ENCODE measurements around the gene CAPN1. TPM values are rescaled to one million over a fixed set of nuclear protein-coding genes. Genes with fewer than 3 reads are reported as not detected.

The CAPN1 gene
- total RNA-seq, 1 donor from 2014 or later = 151 TPM

DNA sequence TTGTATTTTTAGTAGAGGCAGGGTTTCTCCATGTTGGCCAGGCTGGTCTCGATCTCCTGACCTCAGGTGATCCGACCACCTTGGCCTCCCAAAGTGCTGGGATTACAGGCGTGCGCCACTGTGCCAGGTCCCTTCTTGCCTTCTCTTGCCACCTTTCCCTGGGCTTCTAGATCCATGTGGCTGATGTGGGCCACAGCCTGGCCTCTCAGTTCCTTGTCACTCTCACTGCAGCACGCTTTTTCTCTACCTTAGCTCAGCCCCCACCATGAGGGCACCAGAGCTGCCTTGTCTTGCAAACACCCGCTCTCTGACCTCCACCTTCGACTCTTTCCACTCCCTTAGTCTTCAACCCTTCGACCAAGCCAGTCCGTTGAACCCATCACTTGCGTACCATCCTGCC is 7.5 kb downstream of the CAPN1 start:
- DNase-seq (ENCODE audit: low read depth, low spot score) = no peak

DNA sequence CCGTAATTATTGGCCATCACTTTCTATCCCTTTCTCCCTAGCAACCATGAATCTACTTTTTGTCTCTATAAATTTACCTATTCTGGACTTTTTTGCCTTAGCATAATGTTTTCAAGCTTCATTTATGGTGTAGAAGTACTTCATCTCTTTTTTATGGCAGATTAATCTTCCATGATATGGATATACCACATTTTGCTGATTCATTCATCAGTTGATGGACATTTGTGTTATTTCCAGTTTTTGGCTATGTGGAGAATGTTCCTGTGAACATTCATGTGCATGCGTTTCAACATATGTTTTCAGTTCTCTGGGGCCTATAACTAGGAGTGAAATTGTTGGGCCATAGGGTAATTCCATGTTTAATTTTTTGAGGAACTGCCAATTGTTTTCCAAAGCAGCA is 12.8 kb downstream of the CAPN1 start:
- no peak for DNase-seq (ENCODE audit: low read depth, low spot score)

DNA sequence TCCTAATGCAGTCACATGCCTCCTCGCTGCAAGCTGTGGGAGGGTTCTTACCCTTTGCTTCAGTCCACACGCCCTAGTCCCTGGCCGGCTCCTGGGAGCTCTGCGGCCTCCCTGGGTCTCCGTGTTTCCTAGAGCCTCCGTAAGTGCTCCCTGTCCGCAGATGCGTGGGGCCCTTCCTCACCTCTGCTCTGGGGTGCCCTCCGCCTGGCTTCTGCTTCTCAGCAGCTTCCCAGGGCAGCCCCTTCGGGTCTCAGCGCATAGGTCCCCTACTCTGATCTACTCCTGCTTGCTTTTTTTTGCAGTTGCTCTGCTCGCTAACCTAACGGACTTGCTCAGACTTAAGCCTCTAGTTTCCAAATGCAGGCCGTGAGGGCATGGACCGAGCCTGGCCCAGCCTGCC is 22.4 kb downstream of the CAPN1 start:
- no peak for DNase-seq (ENCODE audit: low read depth, low spot score)

DNA sequence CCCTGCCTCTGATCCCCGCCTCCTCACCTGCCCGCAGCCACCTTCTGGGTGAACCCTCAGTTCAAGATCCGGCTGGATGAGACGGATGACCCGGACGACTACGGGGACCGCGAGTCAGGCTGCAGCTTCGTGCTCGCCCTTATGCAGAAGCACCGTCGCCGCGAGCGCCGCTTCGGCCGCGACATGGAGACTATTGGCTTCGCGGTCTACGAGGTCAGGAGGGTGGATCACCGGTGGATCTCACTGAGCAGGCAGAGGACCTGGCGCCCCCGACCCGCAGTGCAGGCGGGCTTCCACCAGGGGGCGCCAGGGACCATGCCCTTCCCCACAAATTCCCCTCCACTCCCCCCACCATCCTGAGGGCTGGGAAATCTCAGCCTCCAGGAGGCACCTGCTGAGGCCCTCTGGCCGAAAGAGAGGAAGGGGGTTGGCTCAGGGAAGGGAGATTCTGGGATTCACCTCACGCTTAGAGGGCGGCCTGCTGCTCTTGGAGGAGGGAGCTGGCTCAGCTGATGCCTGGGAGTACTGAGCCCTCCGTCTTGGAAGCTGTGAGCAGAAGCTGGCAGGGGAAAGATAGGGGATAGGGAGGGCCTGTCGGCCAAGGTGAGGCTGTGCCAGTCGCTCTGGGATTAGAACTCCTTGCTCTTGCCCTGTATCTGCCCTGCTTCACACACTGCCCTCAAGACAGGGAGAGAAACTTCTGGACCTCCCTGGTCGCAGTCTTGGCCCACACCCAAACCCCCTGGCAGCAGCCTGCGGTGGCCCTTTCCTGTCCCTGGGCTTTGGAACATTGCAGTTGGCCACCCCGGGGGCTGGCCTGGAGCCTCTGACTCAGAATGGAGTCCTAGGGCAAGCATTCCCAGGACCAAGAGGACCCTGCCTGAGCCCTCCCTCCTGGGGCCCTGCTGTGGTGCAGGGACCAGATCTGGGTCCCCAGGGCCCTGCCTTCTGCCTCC is 23.2 kb downstream of the CAPN1 start:
- DNase-seq (ENCODE audit: low read depth, low spot score) = no peak

DNA sequence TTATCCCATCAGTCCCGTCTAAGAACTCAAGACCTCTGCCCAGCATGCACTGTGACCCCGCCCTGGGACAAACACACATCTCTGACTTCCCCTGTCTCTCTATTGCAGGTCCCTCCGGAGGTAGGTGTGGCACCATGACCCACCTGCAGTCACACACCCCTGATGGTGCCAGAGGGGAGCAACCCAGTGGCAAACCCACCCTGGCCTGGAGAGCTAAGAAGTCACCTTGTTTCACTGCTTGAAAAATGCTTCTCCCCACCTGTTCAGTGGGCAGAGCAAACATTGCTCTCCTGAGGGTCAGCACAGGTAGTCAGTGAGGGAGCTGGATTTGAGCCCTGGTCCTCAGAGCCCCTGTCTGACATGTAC is 23.9 kb downstream of the CAPN1 start:
- DNase-seq (ENCODE audit: low read depth, low spot score) = no peak

DNA sequence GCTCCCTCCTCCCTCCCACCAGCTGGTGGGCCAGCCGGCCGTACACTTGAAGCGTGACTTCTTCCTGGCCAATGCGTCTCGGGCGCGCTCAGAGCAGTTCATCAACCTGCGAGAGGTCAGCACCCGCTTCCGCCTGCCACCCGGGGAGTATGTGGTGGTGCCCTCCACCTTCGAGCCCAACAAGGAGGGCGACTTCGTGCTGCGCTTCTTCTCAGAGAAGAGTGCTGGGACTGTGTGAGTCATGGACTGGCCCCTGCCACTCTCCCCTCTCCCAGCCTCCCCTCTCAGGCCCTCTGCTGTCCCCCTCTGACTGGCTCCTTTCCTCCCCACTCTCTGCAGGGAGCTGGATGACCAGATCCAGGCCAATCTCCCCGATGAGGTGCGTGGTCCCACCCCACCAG is 24.7 kb downstream of the CAPN1 start:
- DNase-seq (ENCODE audit: low read depth, low spot score) = no peak

DNA sequence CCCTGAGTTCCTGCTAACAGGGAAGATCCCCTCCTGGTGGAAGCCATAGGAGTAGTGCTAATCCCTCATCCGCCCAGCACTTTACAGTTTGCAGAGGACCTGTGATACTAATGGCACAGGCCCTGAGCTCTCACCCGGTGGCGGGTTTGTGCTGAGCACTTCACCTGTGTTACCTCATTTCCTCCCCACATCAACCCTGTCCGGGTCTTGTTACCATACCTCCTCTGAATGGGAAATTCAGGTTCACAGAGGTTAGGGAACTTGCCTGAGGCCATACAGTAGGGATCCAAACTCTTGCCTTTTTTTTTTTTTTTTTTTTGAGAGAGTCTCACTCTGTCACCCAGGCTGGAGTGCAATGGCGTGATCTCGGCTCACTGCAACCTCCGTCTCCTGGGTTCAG is 25.2 kb downstream of the CAPN1 start:
- no peak for DNase-seq (ENCODE audit: low read depth, low spot score)

DNA sequence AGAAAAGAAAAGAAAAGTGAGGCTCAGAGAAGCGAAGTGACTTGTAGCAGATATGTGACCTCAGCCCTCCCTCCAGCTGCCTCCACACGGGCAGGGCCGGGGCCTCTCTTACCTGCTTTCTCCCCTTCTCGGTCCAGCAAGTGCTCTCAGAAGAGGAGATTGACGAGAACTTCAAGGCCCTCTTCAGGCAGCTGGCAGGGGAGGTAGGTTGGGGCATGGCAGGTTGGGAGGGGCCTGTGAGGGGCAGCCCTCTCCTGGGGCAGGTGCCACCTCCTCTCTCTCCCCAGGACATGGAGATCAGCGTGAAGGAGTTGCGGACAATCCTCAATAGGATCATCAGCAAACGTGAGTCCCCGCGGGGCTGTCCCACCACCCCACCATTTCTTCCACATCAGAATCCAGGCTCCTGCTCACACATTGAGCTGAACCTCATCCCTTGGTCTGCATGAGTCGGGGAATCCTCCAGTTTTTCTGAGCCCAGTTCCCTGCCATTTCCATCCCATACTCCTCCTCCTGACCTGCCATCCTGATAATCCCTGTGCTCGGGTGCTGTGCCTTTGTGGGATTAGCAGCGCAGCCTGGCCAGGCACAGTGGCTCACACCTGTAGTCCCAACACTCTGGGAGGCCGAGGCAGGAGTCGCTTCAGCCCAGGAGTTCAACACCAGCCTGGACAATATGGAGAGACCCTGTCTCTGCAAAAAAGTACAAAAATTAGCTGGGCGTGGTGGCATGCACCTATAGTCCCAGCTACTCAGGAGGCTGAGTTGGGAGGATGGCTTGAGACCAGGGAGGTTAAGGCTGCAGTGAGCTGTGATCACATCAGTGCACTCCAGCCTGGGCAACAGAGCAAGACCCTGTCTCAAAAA is 26.4 kb downstream of the CAPN1 start:
- DNase-seq (ENCODE audit: low read depth, low spot score) = no peak

DNA sequence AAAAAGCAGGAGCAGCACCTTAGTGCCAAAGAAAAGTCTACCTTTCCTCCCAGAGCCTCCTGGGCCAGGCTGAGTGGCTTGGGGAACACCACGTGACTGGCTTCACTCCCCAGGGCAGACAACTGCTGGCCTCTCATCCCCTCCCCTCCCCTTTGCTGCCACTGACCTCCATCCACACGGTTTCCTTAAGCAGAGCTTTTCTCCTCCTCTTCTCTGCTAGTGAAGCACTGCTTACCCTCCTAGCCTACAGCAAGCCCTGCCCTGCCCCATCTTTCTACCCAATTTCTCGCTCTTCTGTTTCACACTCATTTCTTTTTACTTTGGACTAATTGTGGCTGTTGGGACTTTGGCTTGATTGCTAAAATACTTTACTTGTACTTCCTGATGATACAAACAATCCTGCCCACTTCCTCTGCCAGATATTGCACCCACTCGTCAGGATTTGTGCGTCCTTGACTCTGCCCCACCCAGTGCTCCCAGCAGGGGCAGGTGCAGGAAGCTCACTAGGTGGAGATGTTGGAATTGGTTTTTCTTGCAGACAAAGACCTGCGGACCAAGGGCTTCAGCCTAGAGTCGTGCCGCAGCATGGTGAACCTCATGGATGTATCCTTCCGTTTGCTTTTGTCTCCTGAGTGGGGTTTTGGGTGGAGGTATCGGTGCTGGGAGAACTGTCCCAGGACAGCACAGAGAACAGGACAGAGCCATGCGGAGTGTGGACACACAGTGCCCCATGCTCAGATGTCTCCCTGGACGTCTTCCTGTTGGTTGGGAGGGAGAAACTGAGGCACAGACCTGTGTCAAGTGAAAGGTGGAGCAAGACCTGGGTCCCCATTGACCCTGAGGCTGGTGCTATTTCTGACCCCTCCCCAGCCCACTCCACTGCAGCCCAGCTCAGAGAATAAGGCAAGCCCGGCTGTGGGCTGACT is 27.3 kb downstream of the CAPN1 start:
- no peak for DNase-seq (ENCODE audit: low read depth, low spot score)

DNA sequence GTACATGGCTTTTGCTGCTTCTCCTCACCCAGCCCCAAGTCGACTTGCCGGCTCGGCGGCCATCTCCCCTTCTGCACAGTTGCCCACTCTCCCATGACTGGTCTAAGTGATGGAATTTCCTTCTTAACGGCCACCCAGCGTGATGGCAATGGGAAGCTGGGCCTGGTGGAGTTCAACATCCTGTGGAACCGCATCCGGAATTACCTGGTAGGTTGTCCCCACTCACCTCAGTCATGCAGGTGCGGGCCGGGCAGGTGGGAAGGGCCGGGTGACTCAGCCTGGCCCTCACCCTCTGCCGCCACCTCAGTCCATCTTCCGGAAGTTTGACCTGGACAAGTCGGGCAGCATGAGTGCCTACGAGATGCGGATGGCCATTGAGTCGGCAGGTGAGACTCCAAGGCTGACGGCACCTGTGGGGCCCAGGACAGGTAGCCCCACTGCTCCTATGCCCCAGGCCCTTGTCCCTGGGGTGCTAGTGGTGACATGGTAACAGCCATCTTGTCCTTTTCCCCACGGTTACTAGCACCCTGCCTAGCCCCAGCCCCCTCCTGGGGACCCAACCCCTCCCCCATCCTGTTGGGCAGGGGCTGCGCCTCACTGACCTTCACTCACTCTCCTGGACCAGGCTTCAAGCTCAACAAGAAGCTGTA is 28.1 kb downstream of the CAPN1 start:
- DNase-seq (ENCODE audit: low read depth, low spot score) = no peak

DNA sequence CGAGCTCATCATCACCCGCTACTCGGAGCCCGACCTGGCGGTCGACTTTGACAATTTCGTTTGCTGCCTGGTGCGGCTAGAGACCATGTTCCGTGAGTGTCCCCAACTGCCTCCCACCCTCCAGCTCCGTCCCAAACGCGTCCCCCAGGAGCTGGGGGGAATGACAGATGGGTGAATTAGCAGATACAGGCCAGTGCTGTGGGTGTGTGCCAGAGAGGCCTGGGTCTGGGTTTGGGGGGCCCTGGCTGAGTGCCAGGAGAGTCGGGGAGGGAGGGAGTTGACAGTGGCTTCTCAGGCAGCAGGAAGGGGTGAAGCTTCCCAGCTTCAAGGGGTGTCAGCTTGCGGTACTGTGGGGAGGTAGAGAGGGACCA is 28.6 kb downstream of the CAPN1 start:
- no peak for DNase-seq (ENCODE audit: low read depth, low spot score)

DNA sequence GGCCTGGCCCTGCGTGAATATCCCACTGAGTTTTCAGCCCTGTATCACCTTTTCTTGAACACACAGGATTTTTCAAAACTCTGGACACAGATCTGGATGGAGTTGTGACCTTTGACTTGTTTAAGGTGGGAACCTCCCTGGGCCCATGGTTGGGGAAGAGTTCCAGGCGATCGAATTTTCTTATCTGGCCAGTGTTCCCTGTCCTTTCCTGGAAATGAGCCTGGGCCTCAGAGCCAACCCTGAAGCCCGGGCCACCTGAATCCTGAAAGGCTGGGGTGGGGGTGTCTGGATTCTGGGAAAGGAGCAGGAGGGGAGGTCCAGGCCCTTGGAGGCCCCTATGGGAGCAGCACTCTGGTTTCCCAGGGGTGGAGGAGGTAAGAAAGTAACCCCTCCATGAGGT is 29.0 kb downstream of the CAPN1 start:
- no peak for DNase-seq (ENCODE audit: low read depth, low spot score)

DNA sequence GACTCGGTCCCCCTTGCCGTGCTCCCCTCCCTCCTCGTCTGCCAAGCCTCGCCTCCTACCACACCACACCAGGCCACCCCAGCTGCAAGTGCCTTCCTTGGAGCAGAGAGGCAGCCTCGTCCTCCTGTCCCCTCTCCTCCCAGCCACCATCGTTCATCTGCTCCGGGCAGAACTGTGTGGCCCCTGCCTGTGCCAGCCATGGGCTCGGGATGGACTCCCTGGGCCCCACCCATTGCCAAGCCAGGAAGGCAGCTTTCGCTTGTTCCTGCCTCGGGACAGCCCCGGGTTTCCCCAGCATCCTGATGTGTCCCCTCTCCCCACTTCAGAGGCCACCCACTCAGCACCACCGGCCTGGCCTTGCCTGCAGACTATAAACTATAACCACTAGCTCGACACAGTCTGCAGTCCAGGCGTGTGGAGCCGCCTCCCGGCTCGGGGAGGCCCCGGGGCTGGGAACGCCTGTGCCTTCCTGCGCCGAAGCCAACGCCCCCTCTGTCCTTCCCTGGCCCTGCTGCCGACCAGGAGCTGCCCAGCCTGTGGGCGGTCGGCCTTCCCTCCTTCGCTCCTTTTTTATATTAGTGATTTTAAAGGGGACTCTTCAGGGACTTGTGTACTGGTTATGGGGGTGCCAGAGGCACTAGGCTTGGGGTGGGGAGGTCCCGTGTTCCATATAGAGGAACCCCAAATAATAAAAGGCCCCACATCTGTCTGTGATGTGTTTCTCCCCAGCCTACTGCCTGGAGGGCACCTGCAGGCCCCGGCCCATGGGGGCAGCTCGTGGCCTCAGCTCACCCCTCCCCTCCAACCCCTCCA is 29.8 kb downstream of the CAPN1 start:
- DNase-seq (ENCODE audit: low read depth, low spot score) = no peak

DNA sequence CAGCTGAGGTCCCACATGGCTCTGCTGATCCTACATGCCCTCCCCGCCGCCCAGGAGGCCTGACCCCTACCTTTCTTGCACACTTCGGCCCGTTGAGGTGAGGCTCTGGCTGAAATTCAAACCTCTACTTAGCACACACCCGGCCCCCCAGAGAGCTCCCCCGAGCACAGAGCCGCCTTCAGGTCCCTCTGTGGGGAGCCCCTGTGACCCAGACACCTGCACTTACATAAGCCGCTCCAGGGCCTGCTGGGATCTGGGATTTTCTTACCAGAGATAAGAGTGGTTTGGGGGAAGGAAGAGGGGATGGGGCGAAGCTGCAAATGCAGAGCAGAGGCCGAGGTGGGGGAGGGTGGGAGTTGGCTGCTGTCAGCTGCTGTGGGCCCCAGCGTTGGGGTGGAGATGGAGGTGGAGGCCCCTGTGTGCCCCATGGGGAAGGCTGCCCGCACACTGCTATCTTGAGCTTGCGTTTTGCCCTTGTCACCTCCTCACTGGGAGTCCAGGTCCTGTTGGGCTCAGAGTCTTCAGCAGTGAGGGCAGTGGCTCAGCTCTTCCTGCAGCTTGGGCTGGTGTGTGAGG is 30.6 kb downstream of the CAPN1 start:
- DNase-seq (ENCODE audit: low read depth, low spot score) = no peak

DNA sequence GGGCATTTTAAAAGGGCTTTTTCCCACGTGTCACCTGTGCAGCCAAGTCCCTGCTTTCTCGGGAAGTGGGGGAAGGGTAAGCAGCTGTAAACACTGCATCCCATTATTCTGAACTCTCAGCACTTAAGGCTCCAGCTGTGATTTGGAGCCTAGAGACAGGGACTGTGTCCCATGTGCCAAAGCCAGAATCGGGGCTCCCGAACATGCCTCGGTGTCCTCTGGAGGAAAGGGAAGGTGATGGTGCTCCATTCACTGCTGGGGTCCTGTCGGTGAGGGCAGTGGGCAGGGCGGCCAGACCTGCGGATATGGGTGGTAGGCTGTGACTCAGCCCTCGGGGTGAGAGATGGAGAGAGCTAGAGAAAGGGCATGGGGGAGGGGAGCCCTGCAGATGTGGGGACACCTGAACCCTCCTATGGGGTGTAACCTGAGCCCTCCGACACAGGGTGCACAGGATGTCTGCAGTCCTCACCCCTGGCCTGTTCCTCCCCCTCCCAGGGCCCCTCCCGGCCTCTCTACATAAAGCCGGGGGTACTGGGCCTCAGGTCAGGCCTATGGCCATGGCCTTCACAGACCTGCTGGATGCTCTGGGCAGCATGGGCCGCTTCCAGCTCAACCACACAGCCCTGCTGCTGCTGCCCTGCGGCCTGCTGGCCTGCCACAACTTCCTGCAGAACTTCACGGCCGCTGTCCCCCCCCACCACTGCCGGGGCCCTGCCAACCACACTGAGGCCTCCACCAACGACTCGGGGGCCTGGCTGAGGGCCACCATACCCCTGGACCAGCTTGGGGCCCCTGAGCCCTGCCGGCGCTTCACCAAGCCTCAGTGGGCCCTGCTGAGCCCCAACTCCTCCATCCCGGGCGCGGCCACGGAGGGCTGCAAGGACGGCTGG is 31.8 kb downstream of the CAPN1 start:
- DNase-seq (ENCODE audit: low read depth, low spot score) = no peak

DNA sequence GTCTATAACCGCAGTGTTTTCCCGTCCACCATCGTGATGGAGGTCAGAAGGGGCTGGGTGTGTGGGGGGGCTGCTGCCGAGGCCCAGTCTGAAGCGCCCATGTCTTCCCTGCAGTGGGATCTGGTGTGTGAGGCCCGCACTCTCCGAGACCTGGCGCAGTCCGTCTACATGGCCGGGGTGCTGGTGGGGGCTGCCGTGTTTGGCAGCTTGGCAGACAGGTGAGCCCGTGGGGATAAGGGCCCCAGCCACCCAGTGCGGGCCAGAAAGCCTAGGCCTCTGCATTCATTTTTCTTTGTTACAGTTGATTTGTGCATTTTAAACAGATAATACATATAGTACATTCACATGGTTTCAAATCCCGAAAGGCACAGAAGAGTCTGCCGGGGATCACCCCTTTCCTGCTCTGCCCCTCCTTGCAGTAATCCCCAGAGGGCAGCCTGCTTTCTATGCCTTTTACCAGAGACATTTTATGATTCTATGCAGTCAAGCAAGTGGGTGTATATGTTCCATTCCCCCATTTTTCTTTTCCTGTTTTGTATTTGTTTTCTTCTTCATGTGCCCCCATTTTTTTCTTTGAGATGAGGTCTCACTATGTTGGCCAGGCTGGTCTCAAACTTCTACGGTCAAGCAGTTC is 32.6 kb downstream of the CAPN1 start:
- DNase-seq (ENCODE audit: low read depth, low spot score) = no peak

DNA sequence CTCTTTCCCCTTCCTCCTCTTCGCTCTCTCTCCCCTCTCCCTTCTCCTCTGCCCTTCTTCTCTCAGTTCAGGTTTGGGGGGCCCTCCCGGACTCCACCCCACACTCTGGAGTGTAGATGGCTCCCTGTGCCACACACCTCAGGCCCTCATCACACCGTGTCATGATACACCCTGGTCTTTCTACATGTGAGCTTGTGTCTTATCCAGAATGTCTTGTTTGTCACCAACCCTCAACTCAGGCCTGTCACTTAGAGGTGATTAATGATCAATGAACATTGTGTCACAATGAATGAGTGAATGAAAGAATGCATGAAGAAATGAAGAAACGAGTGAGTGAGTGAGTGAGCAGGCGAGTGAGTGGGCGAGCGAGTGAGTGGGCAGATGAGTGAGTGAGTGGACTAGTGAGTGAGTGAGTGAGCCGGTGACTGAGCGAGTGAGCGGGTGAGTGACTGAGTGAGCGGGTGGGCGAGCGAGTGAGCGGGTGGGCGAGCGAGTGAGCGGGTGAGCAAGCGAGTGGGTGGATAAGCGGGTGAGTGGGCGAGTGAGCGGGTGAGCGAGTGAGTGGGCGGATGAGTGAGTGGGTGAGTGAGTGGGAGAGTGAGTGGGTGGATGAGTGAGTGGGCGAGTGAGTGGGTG is 33.8 kb downstream of the CAPN1 start:
- DNase-seq (ENCODE audit: low read depth, low spot score) = no peak

DNA sequence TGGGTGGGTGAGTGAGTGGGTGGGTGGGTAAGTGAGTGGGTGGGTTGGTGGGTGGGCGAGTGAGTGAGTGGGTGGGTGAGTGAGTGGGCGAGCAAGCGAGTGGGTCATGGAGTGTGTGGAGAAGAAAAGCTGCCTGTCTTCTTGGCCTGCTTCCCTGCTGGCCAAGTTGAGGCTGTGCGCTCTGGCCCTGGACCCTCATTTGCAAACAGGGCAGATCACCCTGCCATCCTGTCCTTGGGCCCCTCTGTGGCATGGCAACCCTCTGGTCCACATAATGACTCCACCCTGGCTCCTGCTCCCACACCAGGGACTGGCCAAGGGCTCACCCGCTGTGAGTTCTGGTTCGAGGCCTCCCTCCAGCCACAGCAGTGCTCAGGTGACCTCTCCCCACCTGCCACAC is 35.1 kb downstream of the CAPN1 start:
- no peak for DNase-seq (ENCODE audit: low read depth, low spot score)
